CD4-positive, alpha-beta T cell treated with Interleukin-17A for 4 hours (primary cell): ENCODE data around the gene SHISAL1.

Experiments used
- DNase-seq: peaks from one replicate; pipeline ENCODE4 v3.0.0-alpha.2; 2020; ENCODE audit warnings: mixed read lengths

Gene SHISAL1

DNA sequence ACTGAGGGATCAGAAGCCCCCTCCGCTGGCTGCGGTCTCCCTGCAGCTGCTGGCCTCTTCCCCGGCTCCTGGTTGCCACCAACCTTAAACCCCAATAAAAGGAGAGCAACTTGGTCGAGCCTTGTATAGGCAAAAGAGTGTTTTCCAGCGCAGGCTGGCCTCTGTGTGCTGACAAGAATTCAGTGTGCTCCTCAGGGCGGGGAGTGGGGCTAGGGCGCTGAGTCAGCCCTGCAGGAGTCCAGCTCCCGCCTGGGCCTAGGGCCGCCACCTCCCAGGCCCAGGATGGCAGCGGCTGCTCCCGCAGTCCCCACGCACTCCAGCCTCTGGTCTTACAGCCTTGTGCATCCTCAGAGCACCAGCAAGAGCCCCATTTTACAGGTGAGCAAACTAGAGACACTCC, at the start of gene SHISAL1:
SHISAL1 (minus strand) TSS at position 186 of the 400 bp plus-strand sequence. CDS start 12,006 bp downstream, outside the sequence.
- DNase-seq: no peak

DNA sequence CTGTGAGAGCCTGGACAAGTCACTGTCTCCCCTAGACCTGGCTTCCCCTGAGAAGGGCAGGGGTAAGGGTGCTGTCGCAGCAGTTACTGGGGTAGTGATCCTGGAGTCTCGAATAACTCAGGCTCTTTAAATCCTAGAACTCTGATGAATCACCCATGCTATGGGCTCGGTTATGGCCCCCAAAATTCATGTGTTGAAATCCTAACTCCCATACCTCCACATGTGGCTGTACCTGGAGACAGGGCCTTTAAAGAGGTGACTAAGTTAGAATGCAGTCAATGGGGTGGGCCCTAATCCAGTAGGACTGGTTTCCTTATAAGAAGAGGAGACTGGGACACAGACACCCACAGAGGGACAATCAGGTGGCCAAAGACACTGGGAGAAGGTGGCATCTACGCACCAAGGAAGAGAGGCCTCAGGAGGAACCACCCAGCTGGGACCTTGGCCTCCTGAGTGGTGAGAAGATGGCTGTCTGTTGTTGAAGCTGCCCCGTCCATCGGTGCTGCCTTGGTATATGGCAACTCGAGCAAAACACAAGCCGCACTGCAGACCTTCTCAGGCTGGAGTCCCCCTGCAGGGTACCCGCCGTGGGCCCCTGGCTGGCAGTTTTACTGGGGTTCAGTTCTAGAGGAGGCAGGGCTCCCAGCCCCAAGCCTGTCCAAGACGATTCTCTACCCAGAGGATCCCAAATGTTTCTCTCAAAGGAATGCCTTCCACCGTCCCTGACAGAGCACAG, 48.8 kb upstream of the SHISAL1 start:
- no peak for DNase-seq

DNA sequence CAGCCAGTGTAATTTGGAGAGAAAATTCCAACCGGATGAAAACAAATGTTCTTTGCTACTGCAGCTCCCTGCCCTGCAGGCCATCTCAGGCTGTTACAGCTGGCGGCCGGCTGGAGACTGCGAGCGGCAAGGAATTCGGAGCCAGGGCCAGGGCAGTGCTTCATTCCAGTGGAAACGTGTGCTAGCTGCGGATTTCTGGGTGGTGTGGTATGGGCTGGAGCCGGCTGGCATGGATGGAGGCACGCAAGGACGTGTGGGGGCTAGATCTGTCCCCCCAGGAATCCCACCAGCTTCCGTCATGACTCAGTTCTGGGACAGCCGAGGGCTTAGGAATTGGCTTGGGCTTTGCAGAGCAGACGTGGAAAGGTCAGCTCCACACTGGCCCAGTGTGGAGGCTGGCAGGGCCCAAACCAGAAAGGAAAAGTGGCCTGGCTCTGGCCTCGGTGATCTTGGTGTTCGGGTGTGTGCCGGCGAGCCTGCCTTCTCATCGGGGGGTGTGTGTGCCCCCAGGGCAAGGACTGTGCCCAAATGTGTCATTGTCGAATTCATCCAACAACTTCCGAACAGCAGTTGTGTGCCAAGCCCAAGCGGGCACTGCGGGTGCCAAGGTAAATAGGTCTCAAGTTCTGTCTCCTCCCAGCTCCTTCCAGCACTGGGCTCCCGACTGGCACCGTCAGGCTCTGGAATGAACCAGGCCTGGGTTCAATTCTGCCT, 48.1 kb upstream of the SHISAL1 start:
- no peak for DNase-seq

DNA sequence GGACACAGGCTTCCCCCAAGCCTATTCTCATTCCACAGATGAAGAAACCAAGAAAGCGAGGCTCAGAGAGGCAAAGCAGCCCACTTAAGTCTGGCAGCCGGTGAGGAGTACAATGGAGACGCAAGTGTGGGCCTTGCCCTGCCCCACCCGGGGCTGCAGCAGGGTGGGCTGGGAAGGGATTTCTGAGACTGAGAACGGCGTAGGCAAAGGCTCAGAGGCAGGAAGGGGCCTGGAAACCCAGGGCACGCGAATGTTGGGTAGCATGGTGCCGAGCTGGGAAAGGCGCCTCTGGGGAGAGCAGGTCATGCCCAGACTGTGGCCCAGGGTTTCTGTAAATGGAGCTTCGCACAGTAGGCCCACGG, 47.5 kb upstream of the SHISAL1 start:
- DNase-seq: no peak

DNA sequence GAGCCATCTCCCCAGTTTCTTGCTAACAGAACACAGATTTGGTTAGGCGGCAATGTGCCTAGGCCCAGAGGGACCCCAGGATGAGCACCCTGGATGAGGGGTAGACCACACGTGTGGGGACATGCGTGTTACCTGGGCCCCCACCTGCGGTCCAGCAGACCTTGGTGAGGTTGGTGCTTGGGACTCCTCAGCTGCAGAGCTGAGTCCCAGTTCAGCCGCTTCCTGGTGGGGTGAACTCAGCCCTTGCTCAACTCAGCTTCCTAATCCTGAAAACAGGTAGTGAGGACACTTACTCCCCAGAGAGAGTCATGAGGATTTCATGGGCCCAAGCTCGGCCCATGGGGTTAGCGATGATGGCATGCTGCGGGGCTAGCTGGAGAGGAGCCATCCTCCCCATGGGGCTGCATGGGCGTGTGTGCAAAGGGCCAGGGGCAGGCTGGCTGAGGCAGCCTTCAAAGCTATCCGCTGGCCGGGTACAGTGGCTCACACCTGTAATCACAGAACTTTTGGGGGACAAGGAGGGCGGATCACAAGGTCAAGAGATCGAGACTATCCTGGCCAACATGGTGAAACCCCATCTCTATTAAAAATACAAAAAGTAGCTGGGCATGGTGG, 46.9 kb upstream of the SHISAL1 start:
- no peak for DNase-seq

DNA sequence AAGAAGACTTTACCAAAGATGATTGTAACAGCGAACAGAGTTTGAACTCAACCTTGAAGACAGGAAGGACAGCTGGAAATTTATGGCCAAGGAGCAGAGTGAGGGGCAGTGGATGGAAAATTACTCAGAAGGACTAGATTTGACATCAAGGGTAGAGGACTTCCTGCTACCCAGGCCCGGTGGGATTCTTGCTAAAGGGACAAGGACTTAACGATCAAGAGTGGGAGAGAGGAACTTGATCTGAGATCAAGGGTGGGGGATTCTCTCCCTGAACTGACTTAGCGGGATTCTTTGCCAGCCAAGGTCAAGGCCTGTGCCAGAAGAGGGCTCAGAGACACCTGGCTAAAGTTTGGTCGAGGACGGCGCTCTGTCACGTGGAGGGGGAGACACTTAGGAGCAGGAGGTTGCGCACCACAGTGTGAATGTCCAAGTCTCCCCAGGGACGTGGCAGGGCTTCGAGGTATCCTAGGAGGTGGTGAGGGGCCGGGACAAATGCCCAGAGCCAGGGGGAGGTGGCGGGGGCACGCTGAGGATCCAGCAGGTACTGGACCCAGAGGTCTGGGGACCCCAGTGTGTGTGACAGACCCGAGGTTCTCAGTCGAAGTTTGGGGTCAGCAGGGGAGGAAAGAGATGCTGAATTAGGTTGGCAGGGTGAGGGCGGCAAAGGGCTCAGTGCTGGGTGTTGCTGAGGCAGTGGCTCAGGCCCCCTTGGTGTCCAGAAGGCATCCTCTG, 46.1 kb upstream of the SHISAL1 start:
- no peak for DNase-seq

DNA sequence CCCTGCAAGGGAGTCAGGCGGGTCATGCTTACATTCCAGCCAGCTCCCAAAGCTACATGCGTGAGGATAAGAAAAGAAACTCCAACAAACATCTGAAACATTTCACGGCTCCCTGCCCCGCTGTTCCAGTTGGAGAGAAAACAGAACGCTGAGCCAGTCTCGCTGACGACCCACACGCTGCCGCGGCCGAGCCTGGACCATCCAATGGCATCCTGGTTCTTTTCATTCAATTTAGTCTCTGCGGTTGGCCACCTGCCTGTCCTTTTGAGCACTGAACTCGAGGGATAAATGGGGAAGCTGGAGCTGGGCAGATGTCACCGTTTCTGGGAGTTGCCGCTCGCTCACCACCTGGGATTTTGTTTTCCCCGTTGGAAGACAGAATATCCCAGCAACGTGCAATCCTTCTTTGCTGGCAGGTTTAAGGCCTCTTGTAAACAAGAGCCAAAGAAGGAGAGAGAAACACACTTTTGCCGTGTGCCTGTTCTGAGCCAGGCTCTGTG, 45.3 kb upstream of the SHISAL1 start:
- DNase-seq: no peak

DNA sequence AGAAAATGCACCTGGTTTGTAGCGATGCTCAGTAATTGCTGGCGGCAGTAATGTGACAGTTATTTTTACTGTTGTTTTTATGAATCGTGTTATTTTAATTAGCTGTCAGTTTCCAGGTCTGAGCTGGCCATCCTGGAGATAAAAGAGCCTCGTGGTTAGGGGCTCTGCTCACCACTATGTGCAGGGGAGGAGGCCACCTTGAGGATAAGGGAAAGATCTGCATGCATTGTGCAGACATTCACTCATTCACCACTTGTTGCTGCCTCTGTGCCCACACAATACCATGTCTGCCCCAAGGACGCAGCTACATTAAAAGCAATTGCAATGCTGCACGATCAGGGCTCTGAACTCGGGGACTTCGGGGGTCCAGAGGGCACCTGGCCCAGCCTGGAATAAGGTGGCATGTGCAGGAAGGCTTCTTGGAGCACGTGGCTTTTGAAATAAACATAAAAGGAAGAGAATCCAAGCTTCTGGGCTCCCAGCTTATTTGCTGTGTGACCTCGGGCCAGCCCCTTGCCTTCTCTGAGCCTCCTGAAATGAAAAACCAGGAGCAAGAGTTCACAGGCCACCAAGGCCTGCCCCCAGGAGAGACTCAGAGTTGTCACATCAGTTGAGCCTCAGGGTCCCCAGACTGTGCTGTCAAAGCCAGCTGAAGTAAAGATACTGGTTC, 44.7 kb upstream of the SHISAL1 start:
- no peak for DNase-seq

DNA sequence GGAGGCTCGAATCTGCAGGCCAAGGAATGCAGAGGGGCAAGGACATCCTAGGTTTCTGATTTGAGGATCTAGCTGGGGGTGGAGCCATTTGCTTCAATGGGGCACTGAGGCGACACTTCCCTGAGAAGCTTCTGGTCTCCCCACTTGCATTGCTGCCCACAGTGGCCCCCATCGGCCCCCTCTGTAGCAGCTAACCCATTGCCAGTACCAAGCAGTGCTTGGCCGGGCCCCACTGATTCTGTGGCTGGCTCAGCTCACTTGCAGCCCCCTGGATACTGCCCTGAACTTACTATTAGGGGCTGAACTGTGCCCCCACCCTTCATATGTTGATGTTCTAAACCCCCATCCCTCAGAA, 42.9 kb upstream of the SHISAL1 start:
- no peak for DNase-seq

DNA sequence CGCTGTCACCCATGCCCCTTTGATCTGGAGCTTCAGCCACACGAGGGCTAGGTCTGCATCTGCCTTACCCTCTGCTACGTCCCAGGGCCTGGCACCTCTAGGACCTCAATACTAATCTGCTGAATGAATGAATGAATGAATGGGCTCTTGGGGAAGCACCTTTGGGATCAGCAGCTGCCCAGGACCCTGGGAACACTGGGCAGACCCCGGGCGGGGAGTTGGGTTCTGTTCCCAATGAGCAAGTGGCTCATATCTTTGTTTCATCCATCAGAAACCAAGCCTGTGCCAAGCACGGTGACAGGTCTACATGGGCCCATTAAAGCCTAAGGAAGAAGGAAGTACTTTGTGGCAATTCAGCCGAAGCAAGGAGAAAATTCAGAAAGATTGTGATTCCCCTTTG, 41.5 kb upstream of the SHISAL1 start:
- no peak for DNase-seq

DNA sequence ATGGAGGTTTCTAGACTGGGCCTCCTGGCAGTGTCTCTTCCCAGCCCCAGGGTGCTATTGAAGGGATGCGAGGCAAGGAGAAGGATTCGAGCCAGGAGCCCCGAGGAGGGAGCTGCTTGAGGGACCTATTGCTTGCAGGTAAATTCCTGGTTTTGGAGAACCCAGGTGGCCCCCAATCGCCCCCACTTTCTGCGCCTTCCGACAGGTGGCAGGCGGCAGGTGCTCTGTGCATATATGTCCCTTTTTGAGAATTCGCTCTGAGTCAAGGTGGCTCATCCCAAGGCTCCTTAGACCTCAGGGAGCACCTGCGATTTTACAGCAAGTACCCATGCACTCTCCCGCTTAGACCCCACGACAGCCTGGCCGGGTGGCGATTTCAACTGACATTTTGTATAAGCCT, 40.3 kb upstream of the SHISAL1 start:
- no peak for DNase-seq

DNA sequence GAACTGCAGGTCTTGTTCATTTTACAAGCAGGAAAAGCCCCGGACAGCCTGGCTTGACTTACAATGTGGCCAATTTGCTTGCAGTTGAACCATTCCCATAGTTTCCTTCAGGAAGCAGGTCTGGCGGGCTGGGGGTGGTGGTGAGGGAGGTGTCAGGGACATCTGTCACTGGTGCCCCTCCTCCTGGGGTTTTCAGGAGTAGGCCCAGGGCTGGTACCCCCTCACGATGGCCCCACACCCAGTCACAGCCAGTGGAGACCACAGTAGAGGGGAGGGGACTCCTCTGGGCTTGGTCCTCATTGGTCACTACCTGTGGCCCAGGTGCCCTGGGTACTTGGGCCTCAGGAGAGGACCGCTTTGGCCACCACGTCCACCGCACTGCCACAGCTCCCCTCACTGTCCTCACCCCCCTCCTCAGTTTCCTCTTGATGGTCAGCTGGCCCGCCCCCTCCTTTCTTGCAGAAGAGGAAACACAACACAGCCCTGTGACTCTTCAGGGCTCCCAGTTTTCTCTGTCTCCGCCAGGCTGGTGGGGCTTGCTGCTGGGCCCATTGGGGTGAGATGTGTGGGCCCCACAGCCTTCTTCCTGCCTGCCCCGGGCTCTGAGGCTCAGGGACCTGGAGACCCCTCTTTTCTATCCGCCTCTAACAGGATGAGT, 39.8 kb upstream of the SHISAL1 start:
- no peak for DNase-seq

DNA sequence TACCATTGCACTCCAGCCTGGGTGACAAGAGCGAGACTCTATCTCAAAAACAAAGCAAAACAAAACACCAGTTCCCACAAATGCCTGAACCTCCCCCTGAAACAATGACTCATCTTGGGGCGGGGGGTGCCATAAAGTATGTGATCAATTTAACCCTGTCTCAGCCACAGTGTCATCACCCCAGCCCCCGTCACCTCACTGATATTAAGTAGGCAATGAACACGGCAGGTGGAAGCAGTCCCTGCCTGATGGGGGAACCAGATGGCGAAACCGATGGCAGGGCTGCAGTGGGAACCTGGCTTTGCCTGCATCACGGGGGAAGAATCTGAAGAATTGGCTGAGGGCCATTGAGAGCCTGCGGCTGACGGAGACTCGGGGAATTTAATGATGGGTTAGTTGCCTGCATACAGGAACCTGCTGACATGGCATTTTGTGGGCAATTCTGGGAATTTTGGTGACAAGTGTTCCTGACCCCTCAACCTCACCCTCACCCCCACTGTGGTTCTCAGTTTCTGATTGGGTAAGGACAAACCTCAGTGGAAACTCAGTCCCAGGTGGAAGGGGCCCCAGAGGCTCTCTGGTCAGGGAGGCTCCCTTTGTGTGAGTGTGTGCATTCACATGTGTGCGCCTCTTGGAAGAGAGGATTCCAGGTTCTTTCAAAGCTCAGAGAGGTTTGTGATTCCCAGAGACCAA, 39.1 kb upstream of the SHISAL1 start:
- no peak for DNase-seq

DNA sequence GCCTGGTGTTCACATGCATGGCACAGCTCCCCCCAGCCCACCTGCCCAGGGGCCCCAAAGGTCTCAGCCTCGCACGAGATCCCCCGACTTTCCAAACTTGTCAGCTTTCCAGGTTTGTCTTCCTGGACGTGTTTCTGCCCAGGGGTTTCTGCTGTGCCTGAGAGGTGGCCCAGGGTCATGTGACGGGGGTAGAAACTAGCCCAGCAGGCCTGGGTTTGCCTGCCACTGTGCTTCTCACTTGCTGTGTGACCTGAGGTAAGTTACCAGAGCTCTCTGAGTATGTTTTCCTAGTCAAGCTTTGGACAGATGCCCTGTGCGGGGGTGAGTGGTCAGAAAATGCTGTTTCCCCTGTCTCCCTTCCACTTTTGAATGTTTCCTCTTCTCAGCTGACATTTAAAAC, 38.3 kb upstream of the SHISAL1 start:
- no peak for DNase-seq

DNA sequence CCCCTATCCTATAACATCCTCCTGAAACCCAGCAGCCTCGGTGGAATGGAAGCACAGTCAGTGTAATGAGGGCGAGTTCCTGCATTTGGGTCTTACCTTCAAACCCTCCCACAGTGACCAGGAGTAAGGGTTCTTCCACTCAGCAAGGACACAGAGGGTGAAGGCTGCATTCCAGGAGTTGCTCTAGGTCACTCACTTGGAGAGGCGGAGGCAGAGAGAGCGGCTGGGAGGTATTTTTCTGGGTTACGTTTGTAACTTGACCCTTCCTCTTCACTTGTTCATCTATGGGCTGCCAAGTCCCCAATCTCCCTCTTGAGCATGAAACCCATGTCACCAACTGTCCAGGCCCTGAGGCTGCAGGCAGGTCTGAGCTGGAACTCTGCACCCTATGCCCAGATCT, 36.8 kb upstream of the SHISAL1 start:
- DNase-seq: no peak

DNA sequence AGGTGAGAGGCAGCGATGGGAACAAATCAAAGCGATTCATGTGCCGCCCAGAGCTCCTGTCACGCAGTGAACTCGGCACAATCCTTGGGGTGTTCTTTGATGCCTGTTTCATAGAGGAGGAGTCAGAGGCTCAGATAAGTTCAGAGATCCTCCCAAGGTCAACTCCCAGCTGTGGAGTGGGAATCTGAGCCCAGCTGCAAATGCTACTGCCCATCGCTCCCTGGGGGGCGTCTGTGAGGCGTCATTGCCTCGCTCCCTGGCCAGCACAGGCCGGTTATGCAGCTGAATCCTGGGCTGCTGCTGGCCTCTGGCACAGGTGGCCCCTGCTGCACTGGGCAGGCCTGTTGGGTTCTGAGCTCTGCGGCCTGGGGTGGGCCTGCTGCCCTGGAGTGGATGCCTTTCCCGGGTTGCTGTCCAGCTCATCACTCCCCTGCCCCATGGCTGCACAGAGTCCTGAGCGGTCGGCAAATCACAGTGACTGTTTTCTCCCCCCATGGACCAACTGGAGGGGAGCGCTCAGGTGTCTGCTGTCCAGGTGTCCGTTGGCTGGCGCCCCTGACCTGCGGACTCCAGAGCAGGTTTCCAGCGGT, 36.3 kb upstream of the SHISAL1 start:
- no peak for DNase-seq

DNA sequence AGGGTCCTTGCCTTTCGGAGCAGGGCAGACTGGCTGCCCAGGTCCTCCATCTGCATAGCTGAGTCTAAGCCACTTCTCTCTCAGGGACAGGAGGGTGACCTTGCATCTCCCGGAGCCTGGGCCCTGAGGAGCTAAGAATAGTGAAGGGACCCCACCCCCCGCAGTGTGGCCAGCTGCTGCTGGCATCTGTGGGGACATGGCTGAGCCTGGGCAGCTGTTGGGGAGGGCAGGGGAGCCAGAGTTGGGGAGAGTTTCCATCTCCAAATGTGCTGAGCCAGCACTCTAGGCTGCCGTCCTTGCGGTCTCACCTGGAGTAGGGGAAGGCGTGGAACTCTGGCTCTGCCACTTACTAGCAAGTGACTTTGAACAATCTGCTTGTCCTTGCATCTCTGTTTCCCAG, 34.8 kb upstream of the SHISAL1 start:
- DNase-seq: no peak

DNA sequence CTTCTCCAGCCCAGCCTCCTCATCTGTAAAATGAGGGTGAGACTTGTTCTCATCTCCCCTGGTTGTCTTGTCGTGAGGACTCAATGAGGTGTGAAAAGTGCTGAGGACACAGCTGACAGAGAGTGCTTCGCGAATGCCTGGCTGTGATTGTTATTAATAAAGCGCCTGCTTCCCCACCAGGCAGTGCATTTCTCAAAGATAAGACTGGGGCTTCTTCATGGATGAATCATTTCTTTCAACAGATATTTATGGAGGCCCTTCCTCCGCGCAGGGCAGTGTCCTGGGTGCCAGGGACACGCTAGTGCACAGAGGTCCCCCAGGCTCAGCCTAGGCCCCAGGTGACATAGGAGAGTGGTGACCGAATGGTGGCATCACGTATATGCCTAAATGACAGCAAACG, 34.3 kb upstream of the SHISAL1 start:
- no peak for DNase-seq

DNA sequence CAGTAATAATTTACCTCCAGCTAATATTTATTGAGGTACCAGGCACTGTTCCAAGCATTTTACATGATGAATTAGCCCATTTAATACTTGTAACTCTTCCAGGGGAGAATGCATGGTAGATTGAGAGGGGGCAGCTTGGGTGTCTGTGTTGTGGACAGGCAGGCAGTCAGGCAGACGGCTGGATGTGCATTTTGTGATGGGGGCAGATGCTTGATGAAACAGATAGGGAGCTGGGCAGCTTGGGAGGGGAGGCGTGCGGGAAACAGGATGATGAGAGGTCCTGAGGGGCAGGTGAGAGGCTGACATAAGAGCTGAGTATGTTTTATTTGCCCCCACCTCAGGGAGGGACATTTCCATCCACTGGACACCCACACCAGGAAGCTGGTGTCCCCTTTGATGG, 33.1 kb upstream of the SHISAL1 start:
- DNase-seq: no peak

DNA sequence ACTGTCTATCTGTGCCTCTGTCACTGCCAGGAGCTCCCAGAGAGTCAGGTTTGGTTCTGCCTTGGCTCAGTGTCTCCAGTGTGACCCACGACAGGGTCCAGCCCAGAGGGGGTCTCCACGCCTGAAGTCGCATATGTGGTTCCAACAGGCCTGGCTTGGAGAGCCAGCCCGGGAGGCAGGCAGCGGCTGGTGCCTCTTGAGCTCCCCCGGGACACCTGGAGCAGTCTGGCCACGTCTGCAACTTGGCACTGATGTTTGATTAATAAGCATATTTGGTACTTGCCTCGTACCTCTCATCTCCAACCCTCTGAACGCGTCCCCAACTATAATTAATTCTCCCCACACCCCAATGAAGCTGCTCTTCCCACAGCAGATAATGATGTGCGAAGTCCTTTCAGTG, 31.7 kb upstream of the SHISAL1 start:
- DNase-seq: no peak

DNA sequence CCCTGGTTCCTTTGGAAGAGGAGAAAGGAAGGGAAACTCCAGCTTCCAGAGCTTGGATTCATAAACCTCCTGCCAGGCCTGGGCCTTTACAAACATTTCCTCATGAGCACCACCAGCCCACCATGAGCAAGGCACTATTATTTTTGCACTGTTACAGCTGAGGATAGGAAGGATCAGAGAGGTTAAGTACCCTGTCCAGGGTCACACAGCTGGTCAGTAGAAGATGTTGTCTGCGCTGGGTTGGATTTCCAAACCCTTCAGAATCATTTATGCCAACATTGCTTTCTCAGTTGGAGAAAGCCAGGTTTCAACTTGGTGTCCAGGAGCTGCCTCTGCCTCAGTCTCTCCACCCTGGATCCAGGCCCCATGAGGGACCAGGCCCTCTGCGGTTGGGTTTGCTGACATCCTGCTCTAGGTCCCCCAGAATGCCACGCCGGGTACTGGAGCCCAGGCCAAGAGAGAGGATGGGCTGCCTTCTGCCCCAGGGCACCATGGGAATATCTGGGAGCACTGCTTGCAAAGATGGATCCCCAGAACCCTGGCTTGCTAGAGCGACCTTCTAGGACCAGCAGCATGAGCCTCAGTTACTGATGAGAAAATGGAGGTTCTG, 29.7 kb upstream of the SHISAL1 start:
- DNase-seq: no peak
